CD14-positive monocyte (primary cell): Measurements from ENCODE around the gene CELSR1. TPM values are rescaled to one million over a fixed set of nuclear protein-coding genes. Genes with fewer than 3 reads are reported as not detected.

Experiments
- DNase-seq, 3 donors: peaks; one replicate each; pipeline ENCODE4 v3.0.0-alpha.2; 2011 to 2022
- H2AFZ ChIP-seq: 2 replicates; pipeline ENCODE4 v1.6.0; 2012; ENCODE audit warnings: mild to moderate bottlenecking, low read depth, low read length, inconsistent platforms; ENCODE audit not compliant: insufficient read depth, poor library complexity, severe bottlenecking
- H3K27ac ChIP-seq, 2 donors: 1 replicate in 1 of 2; 2 replicates in 1 of 2; pipeline ENCODE4 v1.5.1; 2012 to 2013; ENCODE audit warnings: low read length in 2 of 2, control low read depth in 1 of 2, inconsistent platforms in 1 of 2, low read depth in 1 of 2, mild to moderate bottlenecking in 1 of 2
- H3K27me3 ChIP-seq, 2 donors: one replicate each; pipeline versions ENCODE4 v1.6.0 to v1.6.1; 2011 to 2013; ENCODE audit warnings: low read length in 2 of 2; ENCODE audit not compliant: control insufficient read depth in 2 of 2, insufficient read depth in 2 of 2
- H3K36me3 ChIP-seq, 2 donors: replicated peaks in 1 of 2; 1 replicate in 1 of 2; 2 replicates in 1 of 2; pipeline versions ENCODE4 v1.5.1 to v1.6.1; 2012 to 2013; ENCODE audit warnings: low read length in 2 of 2, control low read depth in 1 of 2, inconsistent platforms in 1 of 2, mild to moderate bottlenecking in 1 of 2; ENCODE audit not compliant: insufficient read depth in 2 of 2, control insufficient read depth in 1 of 2
- H3K4me1 ChIP-seq, 2 donors: 1 replicate in 1 of 2; 2 replicates in 1 of 2; pipeline versions ENCODE4 v1.5.1 to v1.6.1; 2012 to 2013; ENCODE audit warnings: low read length in 2 of 2, control low read depth in 1 of 2, inconsistent platforms in 1 of 2, mild to moderate bottlenecking in 1 of 2, moderate library complexity in 1 of 2; ENCODE audit not compliant: insufficient read depth in 2 of 2, control insufficient read depth in 1 of 2
- H3K4me2 ChIP-seq: replicated peaks from 2 replicates; pipeline ENCODE3; 2012; ENCODE audit warnings: low read length, moderate library complexity, mild to moderate bottlenecking; ENCODE audit not compliant: poor library complexity, severe bottlenecking; ENCODE audit errors: extremely low read depth
- H3K4me3 ChIP-seq, 3 experiments: fragments of 200-600 bp in 1 of 3; sonication (generic) in 1 of 3; replicated peaks in 1 of 3; 1 replicate in 2 of 3; 2 replicates in 1 of 3; pipeline ENCODE4 v1.5.1; 2011 to 2013; ENCODE audit warnings: low read length in 3 of 3, mild to moderate bottlenecking in 3 of 3, control low read depth in 2 of 3, low read depth in 2 of 3, inconsistent platforms in 1 of 3, moderate library complexity in 1 of 3
- H3K79me2 ChIP-seq: 2 replicates; pipeline ENCODE4 v1.6.0; 2012; ENCODE audit warnings: mild to moderate bottlenecking, control low read depth, inconsistent platforms, low read length, moderate library complexity; ENCODE audit not compliant: insufficient read depth
- H3K9ac ChIP-seq: 2 replicates; pipeline ENCODE4 v1.6.0; 2017; ENCODE audit warnings: low read length, mild to moderate bottlenecking; ENCODE audit not compliant: insufficient read depth, poor library complexity, severe bottlenecking
- H3K9me3 ChIP-seq, 2 donors: replicated peaks in 1 of 2; 1 replicate in 1 of 2; 2 replicates in 1 of 2; pipeline versions ENCODE4 v1.5.1 to v1.6.1; 2012 to 2013; ENCODE audit warnings: low read length in 2 of 2, control low read depth in 1 of 2; ENCODE audit not compliant: control insufficient read depth in 1 of 2, insufficient read depth in 1 of 2
- H4K20me1 ChIP-seq: 2 replicates; pipeline ENCODE4 v1.6.0; 2012; ENCODE audit warnings: mild to moderate bottlenecking, low read length, control low read depth, moderate library complexity; ENCODE audit not compliant: insufficient read depth
- H3K27ac Mint-ChIP-seq, 7 donors: one replicate each; pipeline ENCODE4 v1.8.0; 2020; ENCODE audit warnings: mild to moderate bottlenecking in 7 of 7, mixed read lengths in 7 of 7, moderate library complexity in 6 of 7, inconsistent platforms in 2 of 7
- H3K27me3 Mint-ChIP-seq, 3 donors: one replicate each; pipeline ENCODE4 v1.8.0; 2021 to 2022; ENCODE audit warnings: low read depth in 3 of 3, mild to moderate bottlenecking in 3 of 3, mixed read lengths in 3 of 3, moderate library complexity in 3 of 3, inconsistent platforms in 1 of 3
- H3K36me3 Mint-ChIP-seq, 2 donors: one replicate each; pipeline ENCODE4 v1.8.0; 2020; ENCODE audit warnings: mixed read lengths in 2 of 2, inconsistent platforms in 1 of 2, mild to moderate bottlenecking in 1 of 2
- H3K4me1 Mint-ChIP-seq: one replicate; pipeline ENCODE4 v1.8.0; 2020; ENCODE audit warnings: mild to moderate bottlenecking, mixed read lengths
- H3K4me3 Mint-ChIP-seq, 2 donors: one replicate each; pipeline ENCODE4 v1.8.0; 2020; ENCODE audit warnings: mild to moderate bottlenecking in 2 of 2, mixed read lengths in 2 of 2, moderate library complexity in 1 of 2
- H3K9me3 Mint-ChIP-seq, 7 donors: one replicate each; pipeline ENCODE4 v1.8.0; 2020 to 2022; ENCODE audit warnings: mixed read lengths in 7 of 7, mild to moderate bottlenecking in 6 of 7, moderate library complexity in 6 of 7, inconsistent platforms in 2 of 7
- WGBS: methylation state at CpG from one replicate; pipeline ENCODE4 v1.1.5; 2013; ENCODE audit warnings: missing lambda C conversion rate; ENCODE audit not compliant: insufficient coverage; 5-methylcytosine and 5-hydroxymethylcytosine counted together
- intact Hi-C, 2 donors: fragments of 100-400 bp; cut with micrococcal nuclease; formaldehyde crosslinking; loops; one replicate each; pipeline versions ENCODE4 v1.15.0 to v1.15.1; 2023
- polyA plus RNA-seq, 3 donors: library from polyadenylated mRNA; depleted of rRNA in 1 of 3; unstranded in 2 of 3; stranded (reverse) in 1 of 3; fragments of 300-500 nt in 2 of 3; fragments of >200 nt in 1 of 3; fragmentation: Illumina TruSeq in 2 of 3; gene quantifications; 1 replicate in 2 of 3; 2 replicates in 1 of 3; pipeline ENCODE4 v1.2.3, GENCODE V29; 2012 to 2021
- TF ChIP-seq, protein P1 (sequence below): fragments of 200-600 bp; IDR thresholded peaks from one replicate; pipeline ENCODE4 v1.8.0; 2022; ENCODE audit warnings: antibody characterized with exemption, mild to moderate bottlenecking

The CELSR1 gene
- polyA plus RNA-seq, 3 donors: 0.16 TPM; not detected in 2

DNA sequence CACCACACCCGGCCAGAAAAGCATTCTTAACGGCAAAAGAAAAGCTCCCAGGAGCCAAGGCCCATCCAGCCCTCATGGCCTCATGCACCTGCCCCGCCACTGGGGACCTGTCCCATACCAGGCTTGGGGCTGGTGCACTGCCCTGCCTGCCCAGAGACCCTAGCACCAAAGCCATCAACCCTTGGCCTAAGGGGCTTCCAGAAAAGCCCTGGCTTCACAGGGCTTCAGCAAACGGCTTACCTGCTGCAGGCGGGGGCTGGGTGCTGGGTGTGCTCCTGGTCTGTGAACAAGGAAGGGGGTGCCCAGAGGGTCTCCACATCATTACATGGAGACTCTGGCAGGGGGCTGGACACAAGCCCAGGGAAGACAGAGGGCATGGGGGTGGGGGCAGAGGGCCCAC is 89.5 kb downstream of the CELSR1 start:
- Histone ChIP-seq H3K27me3 (no peaks in the 10 kb centered on the region), H3K4me1 (no peaks in the 10 kb centered on the region), H3K4me2 (no peak overlapping the region), H4K20me1 (no peaks in the 10 kb centered on the region), H3K9ac (no peak overlapping the region), H3K9me3 (no peaks in the 10 kb centered on the region), H3K4me3 (no peak overlapping the region), H3K36me3 (no peaks in the 10 kb centered on the region), H3K27ac (no peak overlapping the region), H3K79me2 (no peaks in the 10 kb centered on the region), H2AFZ (no peak overlapping the region)
- 99% methylated on average over 4 of the region's 5 CpGs for WGBS
- Mint-ChIP-seq H3K4me3 (no peak overlapping the region), H3K36me3 (no peaks in the 10 kb centered on the region), H3K4me1 (no peaks in the 10 kb centered on the region), H3K9me3 (no peaks in the 10 kb centered on the region), H3K27me3 (peaks cover 0 to 4% (median 4%) of the 10 kb centered on the region in 3 donors), H3K27ac (no peak overlapping the region)
- intact Hi-C loops: no loop called here
- DNase-seq: no peak
- TF ChIP-seq, protein P1, sequence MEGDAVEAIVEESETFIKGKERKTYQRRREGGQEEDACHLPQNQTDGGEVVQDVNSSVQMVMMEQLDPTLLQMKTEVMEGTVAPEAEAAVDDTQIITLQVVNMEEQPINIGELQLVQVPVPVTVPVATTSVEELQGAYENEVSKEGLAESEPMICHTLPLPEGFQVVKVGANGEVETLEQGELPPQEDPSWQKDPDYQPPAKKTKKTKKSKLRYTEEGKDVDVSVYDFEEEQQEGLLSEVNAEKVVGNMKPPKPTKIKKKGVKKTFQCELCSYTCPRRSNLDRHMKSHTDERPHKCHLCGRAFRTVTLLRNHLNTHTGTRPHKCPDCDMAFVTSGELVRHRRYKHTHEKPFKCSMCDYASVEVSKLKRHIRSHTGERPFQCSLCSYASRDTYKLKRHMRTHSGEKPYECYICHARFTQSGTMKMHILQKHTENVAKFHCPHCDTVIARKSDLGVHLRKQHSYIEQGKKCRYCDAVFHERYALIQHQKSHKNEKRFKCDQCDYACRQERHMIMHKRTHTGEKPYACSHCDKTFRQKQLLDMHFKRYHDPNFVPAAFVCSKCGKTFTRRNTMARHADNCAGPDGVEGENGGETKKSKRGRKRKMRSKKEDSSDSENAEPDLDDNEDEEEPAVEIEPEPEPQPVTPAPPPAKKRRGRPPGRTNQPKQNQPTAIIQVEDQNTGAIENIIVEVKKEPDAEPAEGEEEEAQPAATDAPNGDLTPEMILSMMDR: no peak

DNA sequence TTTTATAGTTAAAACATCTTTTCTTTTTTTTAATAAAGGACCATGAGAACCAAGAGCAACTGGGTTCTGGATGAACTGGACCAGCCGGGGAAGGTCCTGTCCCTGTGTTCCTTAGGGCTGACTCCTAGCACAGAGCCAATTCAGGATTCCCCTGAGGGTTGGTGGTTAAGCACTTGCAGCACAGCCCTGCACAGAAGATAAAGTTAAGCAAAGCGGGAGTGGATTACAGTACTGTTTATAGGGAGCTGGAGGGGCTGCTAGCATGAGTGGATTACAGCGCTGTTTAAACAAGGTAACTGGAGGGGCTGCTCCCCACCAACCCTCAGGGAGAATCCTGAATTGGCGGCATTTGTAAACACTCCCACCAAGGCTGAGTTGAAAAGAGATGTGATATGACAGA is 90.6 kb downstream of the CELSR1 start:
- Mint-ChIP-seq H3K27ac (peak overlapping the region in 1 of 7 donors; percentile 7), H3K4me1 (no peaks in the 10 kb centered on the region), H3K4me3 (no peak overlapping the region), H3K36me3 (no peaks in the 10 kb centered on the region), H3K27me3 (peaks cover 0 to 4% (median 2%) of the 10 kb centered on the region in 3 donors), H3K9me3 (no peaks in the 10 kb centered on the region)
- intact Hi-C loops: no loop called here
- no peak overlapping the region for H3K9ac ChIP-seq
- TF ChIP-seq, protein P1: no peak
- no peak overlapping the region for H3K4me3 ChIP-seq
- H4K20me1 ChIP-seq: no peaks in the 10 kb centered on the region
- no peaks in the 10 kb centered on the region for H3K9me3 ChIP-seq
- 100% methylated on average over 1 of the region's 4 CpGs for WGBS
- H3K4me1 ChIP-seq: no peaks in the 10 kb centered on the region
- H3K27ac ChIP-seq: no peak overlapping the region
- no peaks in the 10 kb centered on the region for H3K79me2 ChIP-seq
- no peaks in the 10 kb centered on the region for H3K27me3 ChIP-seq
- no peak for DNase-seq
- no peak overlapping the region for H3K4me2 ChIP-seq
- no peaks in the 10 kb centered on the region for H3K36me3 ChIP-seq
- H2AFZ ChIP-seq: no peak overlapping the region
